Hematopoietic multipotent progenitor cell treated with erythropoietin and hydrocortisone succinate and interleukin-3 and kit ligand, for 8 days (in vitro differentiated cells): ENCODE data around the gene PAK3.

Source experiments
- DNase-seq: peaks from one replicate; pipeline ENCODE4 v3.0.0-alpha.2; 2015

PAK3 gene

DNA sequence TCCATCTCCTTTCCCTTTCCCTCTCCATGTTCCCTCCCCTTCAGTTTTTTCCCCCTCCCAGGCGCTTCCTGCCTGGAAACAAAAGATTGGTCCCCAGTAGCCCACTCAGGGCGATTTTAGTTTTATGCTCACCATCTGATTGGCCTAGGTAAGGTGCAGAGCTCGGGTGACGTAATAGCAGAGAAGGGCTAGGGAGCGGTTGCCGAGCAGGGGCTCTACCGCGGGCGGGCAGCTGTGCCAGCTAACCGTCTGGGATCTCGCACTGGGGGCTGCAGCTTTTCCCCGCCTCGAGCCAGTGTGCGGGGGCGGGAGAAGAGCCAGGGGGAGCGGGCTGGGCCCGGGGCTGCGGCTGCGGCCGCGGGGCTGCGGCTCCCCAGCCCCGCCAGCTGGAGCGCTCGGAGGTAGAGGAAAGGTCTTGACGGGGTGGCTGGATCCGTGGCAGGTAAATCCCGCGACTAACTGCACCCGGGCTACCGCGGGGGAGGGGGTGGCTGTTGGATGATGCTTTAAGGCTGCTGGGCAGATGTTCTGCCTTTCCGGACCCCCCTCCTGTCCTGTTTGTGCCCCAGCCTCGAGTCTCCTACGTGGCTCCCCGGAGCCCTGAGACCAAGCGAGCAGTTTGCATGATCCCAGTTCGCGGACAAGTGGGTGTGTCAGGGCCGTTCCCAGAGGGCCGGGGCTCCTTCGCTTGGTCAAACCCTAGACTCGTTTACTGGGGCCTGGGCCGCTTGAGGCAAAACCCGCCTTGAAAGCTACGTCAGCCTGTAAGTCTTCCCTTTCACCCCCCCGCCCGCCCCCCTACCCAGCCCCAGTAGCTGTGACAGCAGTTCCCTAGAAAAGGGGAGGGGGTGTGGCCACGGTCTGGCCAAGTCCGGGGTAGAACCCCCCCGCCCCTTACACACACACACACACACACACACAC lies at the start of gene PAK3:
Gene PAK3, plus strand, starts transcription at position 218 of the 922 bp plus-strand sequence. CDS start 26,913 bp downstream, outside the sequence.
- DNase-seq, result no peak

DNA sequence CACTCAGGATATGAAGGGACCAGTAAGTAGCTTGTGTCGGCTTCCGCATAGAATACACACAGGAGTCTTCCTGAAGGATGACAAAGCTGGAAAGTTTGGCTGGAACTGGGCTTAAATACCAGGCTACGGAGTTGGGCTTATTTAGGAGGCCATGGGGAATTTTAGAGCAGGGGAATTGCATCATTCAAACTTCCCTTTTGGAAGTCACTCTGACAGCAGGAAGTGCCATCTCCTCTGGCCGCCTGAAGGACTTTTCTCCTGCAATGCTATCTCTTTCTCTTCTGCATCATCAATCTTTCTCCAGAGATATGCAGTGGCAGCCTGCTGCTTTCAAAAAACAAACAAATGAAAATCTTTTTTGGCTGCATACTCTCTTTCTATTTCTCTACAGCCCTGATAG lies 48.4 kb upstream of the PAK3 start:
- no peak for DNase-seq

DNA sequence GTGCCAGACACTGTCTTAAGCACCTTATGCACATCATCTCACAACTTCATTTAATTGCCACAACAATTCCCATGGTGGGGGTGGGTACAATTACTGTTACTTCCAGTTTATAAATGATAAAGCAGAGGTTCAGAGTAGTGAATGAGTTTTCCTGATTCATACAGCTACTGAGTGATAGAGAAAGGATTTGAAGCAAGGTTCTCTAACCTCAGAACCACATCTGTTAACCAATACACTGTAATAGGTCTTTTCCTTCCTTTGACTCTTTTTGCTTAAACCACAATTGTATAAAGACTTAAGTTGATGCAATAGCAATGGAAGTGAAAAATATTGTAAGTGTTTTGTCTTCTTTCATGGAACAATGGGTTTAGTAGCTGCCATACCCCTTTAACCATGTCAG lies 43.5 kb upstream of the PAK3 start:
- no peak for DNase-seq

DNA sequence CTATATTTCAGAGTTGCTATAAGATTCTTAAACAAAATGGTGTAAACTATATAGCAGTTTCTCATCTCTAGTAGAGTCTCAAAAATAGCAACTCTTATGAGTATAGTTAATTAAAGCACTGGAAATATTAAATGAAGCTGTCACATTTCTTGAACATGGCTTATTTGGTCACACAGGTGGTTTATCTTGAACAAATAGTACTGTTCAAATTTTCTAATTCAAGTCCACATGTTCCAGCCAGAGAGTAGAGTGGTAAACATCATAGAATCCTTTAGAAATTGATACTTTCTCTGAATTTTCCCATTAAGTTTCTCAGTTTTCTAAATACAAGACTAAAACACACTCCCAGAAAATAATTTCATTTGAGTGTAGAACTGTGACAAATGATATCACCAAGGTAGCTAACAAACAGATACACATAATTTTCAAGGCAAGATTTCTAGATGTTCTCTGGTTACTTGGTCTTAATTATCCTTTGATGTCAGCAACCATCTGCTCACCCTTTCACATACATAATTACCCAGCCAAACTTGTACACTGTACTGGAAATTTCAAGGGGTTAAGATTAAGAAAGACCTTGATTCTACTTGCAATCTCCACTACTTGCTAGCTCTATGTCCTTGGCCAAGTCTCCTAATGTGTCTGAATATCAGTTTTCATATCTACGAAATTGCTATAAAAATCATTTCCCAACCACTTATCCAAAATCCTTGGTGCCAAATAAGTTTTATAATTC lies 24.3 kb upstream of the PAK3 start:
- DNase-seq, result no peak

DNA sequence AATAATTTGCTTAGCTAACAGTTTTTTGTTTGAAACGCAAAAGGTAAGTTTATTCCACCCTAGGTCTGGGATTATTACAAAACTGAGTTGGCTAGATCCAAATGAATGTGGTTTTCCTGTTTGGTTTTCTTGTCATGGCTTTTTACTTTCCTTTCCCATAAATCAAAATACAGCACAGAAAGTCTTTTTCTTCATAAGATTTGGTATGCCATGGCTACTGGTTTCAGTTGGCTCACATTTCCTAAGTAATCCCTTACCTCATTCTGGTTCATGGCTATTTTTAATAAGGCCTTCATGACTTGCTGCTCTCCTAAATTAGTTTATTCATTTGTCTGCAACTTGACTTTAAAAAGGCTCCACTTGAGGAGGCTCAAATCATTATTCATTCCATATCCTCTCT lies 12.9 kb upstream of the PAK3 start:
- no peak for DNase-seq

DNA sequence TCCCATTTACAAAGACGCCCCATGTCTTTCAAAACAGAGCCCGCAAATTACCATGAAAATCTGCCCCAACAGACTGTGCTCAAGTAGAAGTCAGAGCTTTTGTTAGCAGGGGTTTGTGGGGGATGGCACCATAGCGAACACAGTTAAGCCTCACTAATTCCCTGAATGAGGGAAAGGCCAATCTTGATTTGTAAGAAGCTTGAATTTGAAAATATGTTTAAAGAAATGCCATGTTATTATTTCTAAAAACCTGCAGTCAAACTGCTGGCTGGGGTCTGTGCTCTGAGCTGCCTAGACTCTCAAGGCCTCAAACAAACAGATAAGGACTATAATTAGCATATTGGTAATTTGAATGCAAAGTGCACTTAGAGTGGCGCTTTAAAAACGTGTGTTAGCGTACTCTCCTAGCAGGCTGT lies 9.4 kb upstream of the PAK3 start:
- no peak for DNase-seq

DNA sequence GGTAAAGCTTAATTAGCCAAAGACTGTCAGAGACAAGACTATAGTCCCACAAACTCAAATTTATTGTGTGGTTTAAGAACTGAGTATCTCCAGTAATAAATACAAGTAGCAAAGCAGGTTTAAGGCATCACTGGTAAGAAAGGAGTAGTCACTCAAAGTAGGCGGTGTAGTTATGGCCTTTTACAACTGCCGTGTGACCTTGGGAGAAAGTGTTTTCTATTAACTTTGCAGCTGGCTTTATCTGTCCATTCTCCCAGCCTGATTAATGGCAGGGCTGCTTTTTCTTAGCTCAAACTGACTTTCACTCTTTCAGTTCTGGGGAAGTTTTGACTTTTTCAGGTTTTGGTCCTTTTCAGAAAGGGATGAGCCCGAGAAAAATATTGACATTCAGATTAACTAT lies 7.4 kb upstream of the PAK3 start:
- no peak for DNase-seq

DNA sequence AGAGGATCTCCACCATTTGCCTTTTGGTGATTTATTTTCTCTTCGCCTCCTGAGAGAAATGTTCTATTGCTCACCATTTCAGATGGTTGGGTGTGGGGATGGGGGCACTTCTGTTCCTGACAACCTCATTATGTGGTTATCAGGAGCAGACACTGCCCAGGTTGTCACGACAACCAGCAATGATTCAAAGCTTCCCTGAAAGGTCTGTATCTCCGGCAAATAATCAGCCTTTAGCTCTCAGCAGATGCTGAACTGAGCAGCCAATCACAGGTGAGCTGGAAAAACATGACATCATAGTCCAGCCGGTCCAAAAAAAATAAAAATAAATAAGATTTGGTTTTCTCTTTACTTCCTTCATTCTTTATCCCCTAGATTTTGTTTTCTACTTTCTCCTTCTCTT lies 5.5 kb upstream of the PAK3 start:
- DNase-seq, result no peak

DNA sequence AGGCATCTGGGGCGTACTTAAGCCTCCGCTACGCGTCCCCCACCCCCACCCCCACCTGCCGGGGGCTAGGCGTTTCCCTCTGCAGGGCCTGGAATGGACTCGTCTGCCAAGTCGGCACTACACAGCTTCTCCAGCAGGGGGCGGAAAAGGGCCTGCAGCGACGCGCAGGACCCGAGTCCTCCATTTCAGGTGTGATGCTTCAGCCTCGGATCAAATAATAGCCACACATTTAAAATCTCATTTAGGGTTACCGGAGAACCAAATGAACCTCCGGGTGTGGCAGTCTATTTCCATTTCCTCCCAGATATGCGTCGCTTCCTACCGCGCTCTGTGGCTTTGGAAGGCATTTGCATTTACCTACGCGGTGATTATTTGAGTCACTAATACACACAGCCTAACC lies 2.9 kb downstream of the PAK3 start:
- peak; percentile 12 for DNase-seq

DNA sequence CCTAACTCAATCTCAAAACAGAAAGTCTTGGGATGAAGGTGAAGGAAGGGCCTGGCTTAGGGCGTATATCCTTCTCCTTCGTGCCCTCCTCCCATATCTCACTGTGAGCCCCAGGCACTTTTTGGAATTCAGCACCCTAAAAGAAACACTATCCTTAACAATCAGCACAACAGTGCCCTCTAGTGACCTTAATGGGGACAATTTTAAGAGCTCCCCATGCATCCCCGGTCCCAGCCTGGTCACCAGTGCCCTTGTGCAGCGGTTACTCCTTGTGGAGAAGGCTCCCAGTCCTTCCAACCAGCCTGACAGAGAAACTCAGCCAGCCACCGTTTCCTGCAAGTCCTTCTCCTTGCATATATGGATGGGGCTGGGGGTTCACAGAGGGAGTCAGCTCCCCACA lies 4.2 kb downstream of the PAK3 start:
- DNase-seq, result peak; percentile 47

DNA sequence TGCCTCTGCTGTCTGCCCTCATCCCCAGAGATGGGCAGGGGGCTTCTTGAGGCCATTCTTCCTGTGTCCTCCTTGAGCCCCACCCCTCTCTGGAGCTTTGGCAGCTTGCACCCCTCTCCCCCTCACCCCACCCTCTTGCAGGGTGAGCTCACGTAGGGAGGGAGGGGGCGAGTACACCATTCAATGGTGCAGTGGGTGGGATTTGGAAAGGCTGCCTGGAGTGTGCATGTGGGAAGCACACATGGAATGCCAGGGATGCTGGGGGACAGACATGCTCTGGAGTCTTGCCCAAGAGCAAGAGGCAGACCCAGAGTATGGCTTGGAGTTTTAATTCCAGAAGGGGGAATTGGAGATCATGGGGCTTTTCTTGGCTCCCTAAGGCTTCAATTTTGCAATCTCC lies 5.6 kb downstream of the PAK3 start:
- no peak for DNase-seq

DNA sequence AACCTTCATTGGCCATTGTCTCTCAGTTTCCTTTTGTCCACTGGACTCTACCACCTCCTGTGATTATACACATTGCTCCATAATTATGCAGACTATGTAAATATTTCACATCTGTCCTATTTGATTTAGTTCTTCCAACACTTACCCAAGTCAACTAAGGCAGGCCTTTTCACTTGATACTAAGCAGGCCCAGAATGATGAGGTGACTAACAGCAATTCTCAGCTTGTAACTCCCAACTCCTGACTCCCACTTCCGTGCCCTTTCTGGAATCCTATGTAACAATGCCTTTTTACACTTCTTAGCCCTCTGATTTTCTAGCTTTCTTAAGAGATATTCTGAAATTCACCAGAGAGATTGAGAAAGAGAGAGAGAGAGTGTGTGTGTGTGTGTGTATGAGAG lies 6.6 kb downstream of the PAK3 start:
- DNase-seq, result no peak

DNA sequence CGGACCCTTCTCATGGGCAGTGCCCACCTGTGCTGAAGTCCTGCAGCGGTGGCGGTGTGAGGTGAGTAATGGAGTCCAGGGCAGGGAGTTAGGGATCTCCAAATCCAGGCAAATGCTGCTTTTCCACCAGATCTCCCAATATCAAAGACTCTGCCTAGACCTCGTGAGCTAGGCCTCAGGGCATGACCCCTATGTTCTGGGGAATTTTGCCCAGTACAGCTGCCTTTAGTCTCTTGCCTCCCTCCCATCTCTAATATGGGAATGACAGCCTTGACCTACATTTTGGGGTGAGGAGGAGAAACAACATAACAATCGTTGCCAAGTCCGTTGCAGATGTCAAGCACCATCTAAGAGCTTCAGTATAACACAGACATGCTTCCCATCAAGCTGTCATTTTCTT lies 7.3 kb downstream of the PAK3 start:
- DNase-seq, result no peak

DNA sequence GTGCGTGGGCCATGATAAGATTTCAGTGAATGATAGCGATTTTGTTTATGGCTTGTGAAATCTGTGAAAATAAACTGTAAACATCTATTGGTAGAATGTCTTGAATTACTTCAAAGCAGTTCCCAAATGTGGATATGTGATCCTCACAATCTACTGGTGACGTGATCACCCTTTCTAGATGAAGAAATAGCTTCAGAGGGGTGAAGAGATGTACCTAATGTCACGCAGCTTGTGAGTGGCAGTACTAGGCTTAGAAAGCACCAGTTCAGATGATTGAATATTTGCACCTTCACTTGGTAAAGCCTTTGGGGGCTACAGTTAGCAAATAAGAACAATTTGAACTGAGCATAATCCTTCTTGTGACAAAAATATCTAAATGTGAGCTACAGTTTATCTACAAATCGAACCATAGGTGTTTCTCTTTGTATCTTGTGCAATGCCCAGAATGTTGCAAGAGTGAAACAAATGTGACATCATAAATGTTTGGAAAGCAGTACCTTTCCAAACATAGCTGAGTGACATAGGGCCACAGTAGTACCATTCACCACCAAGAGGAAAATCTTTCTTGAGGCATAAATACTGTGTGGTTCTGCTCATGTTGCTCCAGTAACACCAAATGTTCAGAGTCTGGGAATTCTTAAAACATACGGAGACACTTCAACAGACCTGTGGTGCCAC lies 14.2 kb downstream of the PAK3 start:
- no peak for DNase-seq

DNA sequence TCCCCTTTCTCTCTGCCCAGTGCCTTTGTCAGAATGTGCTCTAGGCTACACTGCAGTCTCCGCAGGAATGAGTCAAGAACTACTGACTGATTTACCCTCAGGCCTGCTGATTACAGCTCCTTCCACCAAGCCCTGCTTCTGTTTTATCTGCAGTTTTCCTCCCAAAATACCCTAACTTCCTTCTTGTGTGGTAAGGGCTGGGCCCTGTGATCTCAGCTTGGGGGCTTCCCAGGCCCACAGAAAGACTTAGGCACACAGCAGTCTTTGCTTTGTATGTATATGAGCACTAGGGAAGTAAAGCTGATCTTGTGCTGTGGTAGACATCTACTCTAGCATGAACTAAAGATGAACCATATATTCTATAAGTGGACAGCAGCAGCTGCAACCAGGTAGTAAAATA lies 18.8 kb downstream of the PAK3 start:
- DNase-seq, result no peak

DNA sequence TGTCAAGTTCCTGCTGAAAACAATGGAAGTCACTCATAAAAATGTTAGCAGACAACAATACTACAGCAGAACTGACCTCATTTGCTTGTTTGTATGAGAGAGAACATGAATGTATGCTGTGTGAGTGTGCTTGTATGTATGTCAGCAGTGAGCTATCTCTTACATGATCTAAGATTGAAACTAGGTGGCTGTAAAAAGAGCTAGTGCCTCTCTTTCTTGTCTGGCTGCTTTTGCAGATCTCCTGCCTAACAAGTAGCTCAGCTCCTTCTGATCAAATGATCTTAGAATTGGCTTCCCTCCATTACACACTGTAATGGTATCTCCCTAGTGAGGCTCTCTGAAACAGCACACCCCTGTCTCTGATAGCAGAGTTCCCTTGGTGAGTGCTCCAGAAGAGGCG lies 20.7 kb downstream of the PAK3 start:
- no peak for DNase-seq

DNA sequence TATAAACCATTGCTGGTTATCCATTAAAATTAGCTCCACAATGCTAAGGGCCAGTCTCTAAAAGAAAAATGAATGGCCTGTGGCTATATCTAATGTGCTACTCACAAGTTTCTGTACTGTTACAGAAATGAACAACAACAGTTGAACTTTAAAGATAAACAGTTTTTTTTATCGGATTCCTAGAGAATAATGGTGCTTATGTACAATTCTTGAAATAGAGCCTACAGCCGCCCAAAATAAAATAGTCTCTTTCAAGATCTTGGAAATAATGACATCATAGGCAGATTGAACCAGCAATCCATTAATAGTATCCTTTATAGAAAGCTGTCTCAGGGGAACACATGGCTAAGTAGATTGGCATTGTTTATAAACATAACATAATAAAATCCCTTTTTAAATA lies 23.4 kb downstream of the PAK3 start:
- no peak for DNase-seq

DNA sequence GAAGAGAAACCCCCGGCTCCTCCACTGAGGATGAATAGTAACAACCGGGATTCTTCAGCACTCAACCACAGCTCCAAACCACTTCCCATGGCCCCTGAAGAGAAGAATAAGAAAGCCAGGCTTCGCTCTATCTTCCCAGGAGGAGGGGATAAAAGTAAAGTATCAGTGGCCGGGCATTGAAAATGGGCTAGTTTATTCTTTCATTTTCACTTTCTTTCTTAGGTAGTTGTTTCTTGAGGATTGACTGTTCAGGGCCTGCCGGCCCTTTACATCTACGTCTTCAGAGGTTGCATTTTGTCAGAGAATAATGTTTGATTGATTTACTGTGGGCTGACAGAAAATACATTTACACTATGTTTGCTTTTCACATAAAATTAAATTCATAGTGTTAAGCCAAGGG lies 27.1 kb downstream of the PAK3 start:
- no peak for DNase-seq

DNA sequence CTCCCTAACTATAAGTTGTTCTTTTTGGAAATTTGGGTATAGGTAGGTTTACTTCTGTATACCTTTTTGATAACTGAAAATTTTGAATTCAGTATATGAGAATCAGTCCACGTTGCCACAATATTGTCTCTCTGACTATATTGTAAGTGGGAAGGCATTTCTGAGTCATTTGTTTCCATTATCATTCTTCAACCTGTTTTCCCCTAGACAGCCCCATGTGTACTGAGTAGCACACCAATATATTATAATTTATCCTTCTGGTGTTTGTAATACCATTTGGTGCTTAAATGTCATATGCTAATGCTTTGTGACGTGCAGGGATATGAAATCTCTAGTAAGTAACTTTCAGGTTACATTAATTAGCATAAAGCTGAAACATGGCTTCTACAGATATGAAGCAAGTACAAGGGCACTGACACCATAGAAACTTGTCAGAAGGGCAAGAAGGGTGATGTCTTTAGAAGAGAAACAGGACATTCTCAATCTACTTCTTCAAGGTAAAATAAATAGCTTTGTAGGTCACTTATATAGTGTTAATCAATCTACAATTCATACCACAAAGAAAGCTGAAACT lies 27.7 kb downstream of the PAK3 start:
- DNase-seq, result no peak

DNA sequence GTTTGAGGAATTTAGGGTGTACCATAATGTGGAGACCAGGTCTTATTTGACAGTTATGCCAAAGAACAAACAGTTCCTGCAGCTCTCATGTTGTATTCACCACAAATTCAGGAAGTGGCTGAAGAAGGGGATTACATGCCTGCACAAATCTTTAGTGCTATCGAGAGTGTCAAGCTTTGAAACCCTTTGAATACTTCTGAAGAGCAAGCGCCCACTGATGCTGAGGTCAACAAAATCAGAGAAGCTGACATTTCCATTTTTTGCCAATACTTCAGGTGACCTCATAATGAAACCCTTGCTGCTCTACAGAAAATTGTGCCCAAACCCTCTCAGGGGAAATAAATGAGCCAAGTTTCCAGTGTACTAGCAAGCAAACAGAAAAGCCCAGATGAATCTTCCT lies 28.4 kb downstream of the PAK3 start:
- no peak for DNase-seq

DNA sequence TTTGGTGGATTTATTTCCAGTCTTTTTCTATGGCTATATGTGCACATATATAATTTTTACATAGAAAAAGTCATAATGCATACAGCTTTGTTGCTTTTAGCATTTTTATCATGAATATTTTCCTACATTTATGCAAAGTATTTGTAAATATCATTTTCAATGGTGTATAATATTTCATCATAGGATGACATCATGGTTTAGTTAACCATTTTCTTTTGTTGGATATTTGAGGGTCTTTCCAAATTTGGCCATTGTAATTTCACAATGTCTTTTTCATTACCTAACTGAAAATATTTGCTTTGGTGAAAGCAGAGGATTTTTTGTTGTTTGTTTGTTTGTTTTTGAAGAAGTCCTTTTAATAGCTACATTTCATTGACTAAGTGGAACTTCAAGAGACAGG lies 31.0 kb downstream of the PAK3 start:
- DNase-seq, result no peak

DNA sequence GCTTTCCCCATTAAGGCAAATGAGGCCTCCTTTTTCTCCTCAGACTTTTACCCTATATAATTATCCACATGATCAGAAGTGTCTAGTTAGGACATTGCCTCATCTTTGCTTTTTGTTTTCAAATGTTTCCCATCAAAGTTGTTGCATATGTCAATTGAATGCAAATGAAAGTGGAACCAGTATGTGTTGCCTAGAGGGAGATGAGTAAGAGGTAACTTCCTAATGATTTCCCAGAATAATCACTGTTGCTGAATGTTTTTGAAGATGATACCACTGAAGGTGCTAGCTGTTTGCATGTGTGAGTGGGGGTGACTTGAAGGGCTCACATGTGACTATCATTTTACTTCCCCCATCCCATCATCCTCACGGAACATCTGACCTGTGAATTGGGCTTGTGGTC lies 33.9 kb downstream of the PAK3 start:
- no peak for DNase-seq

DNA sequence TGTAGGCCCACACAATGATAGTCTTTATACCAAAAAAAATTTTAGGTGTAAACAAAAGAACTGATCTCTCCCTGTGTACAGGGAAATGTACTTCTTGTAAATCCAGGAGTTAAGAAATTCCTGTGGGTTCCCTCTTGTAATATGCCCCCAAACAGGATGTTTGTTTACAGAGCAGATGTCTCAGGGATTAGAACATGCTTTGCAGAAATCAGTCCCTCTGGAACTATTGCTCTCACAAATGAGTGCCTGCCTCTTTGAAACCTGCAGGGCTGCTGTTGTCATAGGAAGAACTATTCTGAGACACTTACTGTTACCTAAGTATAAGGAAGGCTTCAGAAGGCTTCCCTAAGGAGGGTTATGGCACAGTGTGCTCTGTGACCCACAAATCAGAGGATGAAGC lies 35.6 kb downstream of the PAK3 start:
- DNase-seq, result no peak
